PC-3 (cell line): ENCODE measurements around the gene CORO2B.

Experiments
- EZH2 ChIP-seq: fragments of 300-600 bp; sonication (generic); IDR thresholded peaks from one replicate; pipeline ENCODE4 v1.6.1; 2017; ENCODE audit warnings: antibody characterized with exemption, mild to moderate bottlenecking, low read length; ENCODE audit not compliant: unreplicated experiment
- TF ChIP-seq, protein P1 (sequence below): fragments of 300-600 bp; sonication (generic); conservative IDR thresholded peaks from 2 replicates; pipeline ENCODE4 v1.5.1; 2017; ENCODE audit warnings: antibody characterized with exemption, low read depth, mild to moderate bottlenecking, low read length

DNA sequence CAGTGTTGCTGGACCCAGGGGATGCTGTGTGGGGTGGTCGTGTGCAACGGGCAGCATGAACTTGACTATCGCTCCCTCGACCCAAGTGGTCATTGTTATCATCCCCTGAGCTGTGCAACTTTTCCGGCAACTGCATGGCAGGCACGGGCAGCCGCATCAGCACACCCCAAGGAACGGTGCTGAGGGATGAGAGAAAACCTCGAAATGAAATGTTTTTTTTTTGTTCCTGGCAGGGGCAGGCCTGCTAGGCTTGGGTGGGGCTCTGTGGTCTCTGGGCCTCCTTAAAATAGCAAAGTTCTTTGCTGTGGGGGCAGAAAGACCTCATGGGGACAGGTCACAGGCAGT, 51.4 kb downstream of the CORO2B start:
- TF ChIP-seq, protein P1, sequence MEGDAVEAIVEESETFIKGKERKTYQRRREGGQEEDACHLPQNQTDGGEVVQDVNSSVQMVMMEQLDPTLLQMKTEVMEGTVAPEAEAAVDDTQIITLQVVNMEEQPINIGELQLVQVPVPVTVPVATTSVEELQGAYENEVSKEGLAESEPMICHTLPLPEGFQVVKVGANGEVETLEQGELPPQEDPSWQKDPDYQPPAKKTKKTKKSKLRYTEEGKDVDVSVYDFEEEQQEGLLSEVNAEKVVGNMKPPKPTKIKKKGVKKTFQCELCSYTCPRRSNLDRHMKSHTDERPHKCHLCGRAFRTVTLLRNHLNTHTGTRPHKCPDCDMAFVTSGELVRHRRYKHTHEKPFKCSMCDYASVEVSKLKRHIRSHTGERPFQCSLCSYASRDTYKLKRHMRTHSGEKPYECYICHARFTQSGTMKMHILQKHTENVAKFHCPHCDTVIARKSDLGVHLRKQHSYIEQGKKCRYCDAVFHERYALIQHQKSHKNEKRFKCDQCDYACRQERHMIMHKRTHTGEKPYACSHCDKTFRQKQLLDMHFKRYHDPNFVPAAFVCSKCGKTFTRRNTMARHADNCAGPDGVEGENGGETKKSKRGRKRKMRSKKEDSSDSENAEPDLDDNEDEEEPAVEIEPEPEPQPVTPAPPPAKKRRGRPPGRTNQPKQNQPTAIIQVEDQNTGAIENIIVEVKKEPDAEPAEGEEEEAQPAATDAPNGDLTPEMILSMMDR = no peak
- TF ChIP-seq EZH2 = no peak
